ENCODE data around the gene SRL. TPM values are rescaled to one million over a fixed set of nuclear protein-coding genes. Genes with fewer than 3 reads are reported as not detected.
A peak's percentile ranks its signal among the peaks of the same experiment; 100 is the strongest.

Gene SRL
- polyA plus RNA-seq, 1 of the 3 experiments (the other 2 are of a cell fraction), result not detected

- peak; percentile 77 for DNase-seq
- CTCF ChIA-PET, result interaction anchor here (0.7 to 18.0 kb wide), 25 partner anchors 10 to 291 kb away, joined by 3 to 203 read pairs (median 5); partner anchors contain the start of genes GLIS2 and PAM16
Measured at GRCh38 chr16:4273858-4274311, 32.0 kb upstream of the SRL start.

DNA sequence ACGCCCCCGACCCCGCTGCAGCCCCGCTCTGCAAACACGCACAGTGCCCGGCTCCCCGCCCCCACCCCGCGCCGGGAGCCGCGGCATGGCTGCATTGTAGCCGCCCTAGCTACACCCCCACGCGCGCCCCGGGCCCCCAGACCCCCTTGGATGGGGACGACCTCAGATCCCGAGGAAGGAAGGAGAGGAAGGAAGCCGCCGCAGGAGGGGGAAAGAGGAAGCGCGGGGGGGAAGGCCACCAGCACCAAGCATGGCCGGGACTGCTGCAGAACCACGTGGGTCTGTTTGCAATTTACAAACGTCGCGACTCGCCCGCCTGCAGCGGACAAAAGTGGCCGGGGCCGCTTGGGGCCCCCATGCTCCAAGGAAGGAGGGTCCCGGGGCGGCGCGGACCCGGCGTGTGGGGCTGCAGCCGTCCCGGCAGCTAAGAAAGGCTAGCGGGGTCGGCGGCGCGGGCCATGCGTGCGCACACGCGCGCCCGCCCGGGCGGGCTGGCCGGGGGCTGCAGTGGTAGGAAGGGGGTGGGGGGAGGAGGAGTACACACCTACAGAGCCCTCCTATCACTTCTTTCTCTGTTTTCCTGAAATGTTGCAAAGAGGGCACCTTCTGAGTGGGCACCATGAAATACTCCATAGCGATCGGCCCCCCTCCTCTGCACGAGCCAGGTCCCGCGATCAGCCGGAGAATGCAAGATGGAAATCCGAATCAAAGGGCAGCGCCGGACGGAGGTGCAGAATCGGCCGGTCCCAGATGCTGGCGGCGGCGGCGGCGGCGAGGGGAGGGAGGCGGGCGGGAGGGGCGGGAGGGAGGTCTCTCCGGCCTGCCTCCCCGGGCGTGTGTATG, 30.5 kb upstream of the SRL start:
- Histone ChIP-seq H3F3A (replicated peaks; ENCODE audit: insufficient read depth) (peaks cover 17% of the 10 kb centered on the region), H3K27me3 (ENCODE audit: insufficient read depth) (no peaks in the 10 kb centered on the region), H3K79me2 (ENCODE audit: insufficient read depth) (peaks cover 44% of the 10 kb centered on the region), H4K20me1 (ENCODE audit: insufficient read depth) (no peaks in the 10 kb centered on the region), H3K27ac (ENCODE audit: low read depth in 2 of 2, low read length in 1 of 2) (peak overlapping the region; percentile 54 to 91), H3K9ac (peak overlapping the region; percentile 84), H2AFZ (ENCODE audit: low read depth) (peak overlapping the region; percentile 95), H3K9me3 (no peaks in the 10 kb centered on the region), H3K4me1 (ENCODE audit: control insufficient read depth in 1 of 2, insufficient read depth in 2 of 2, low read depth in 1 of 2, low read length in 1 of 2) (peaks cover 0 to 12% of the 10 kb centered on the region in 2 experiments; a peak in 1 of 4 replicates), H3K36me3 (replicated peaks in 1 of 2; ENCODE audit: control insufficient read depth in 1 of 2, insufficient read depth in 2 of 2, low read length in 1 of 2) (no peaks in the 10 kb centered on the region), H3K4me3 (ENCODE audit: low read depth in 2 of 2, low read length in 1 of 2) (peak overlapping the region; percentile 65 to 84), H3K9me2 (no peaks in the 10 kb centered on the region), H3K4me2 (peak overlapping the region; percentile 99)
- WGBS (ENCODE audit: low lambda C conversion rate), result 1% methylated on average over 25 of the region's 79 CpGs
- ChIA-PET CTCF (interaction anchor here (0.8 to 18.0 kb wide), 15 partner anchors 11 to 334 kb away, joined by 3 to 203 read pairs (median 7); partner anchors contain the start of gene PAM16), POLR2A (interaction anchor here (1.0 to 4.0 kb wide), 11 partner anchors 10 to 289 kb away, joined by 3 to 22 read pairs (median 4); no protein-coding TSS in a partner anchor)
- peak; percentile 75 for DNase-seq
- TF ChIP-seq NRF1 (IDR thresholded peaks at IDR 0.05; ENCODE audit: low read depth, low read length) (no peak), GABPA (IDR thresholded peaks at IDR 0.05; ENCODE audit: low read depth) (no peak), IRF3 (IDR thresholded peaks at IDR 0.05; ENCODE audit: low read depth, low read length) (no peak), YY1 (IDR thresholded peaks at IDR 0.05; ENCODE audit: low read depth) (0 out of 2 replicates have a peak, but pooled peaks have one; percentile 9), ELF1 (IDR thresholded peaks at IDR 0.05) (no peak), RAD21 (IDR thresholded peaks at IDR 0.05; ENCODE audit: low read length) (no peak), MEF2A (IDR thresholded peaks at IDR 0.05; ENCODE audit: borderline replicate concordance, low read depth) (no peak), MXI1 (IDR thresholded peaks at IDR 0.05; ENCODE audit: low read depth, low read length) (peak; percentile 95), PBX3 (IDR thresholded peaks at IDR 0.05) (no peak), SIN3A (IDR thresholded peaks at IDR 0.05; ENCODE audit: borderline replicate concordance, low read depth, low read length) (peak; percentile 76; the same call in 1 of the 2 replicates), RXRA (IDR thresholded peaks at IDR 0.05; ENCODE audit: borderline replicate concordance, low read depth) (no peak)
- TF ChIP-seq, protein P1, sequence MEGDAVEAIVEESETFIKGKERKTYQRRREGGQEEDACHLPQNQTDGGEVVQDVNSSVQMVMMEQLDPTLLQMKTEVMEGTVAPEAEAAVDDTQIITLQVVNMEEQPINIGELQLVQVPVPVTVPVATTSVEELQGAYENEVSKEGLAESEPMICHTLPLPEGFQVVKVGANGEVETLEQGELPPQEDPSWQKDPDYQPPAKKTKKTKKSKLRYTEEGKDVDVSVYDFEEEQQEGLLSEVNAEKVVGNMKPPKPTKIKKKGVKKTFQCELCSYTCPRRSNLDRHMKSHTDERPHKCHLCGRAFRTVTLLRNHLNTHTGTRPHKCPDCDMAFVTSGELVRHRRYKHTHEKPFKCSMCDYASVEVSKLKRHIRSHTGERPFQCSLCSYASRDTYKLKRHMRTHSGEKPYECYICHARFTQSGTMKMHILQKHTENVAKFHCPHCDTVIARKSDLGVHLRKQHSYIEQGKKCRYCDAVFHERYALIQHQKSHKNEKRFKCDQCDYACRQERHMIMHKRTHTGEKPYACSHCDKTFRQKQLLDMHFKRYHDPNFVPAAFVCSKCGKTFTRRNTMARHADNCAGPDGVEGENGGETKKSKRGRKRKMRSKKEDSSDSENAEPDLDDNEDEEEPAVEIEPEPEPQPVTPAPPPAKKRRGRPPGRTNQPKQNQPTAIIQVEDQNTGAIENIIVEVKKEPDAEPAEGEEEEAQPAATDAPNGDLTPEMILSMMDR (IDR thresholded peaks at IDR 0.05), result no peak
- TF ChIP-seq, protein P2, sequence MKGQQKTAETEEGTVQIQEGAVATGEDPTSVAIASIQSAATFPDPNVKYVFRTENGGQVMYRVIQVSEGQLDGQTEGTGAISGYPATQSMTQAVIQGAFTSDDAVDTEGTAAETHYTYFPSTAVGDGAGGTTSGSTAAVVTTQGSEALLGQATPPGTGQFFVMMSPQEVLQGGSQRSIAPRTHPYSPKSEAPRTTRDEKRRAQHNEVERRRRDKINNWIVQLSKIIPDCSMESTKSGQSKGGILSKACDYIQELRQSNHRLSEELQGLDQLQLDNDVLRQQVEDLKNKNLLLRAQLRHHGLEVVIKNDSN (IDR thresholded peaks at IDR 0.05; ENCODE audit: borderline replicate concordance, low read depth), result peak; percentile 55

More at GRCh38 chr16:4273858-4274311, 32.0 kb upstream of the SRL start:
- peak overlapping the region; percentile 85 for H3K4me2 ChIP-seq
- H3K27ac ChIP-seq (ENCODE audit: low read depth in 2 of 2, low read length in 1 of 2), result peak overlapping the region; percentile 73 to 80
- no peaks in the 10 kb centered on the region for H3K9me3 ChIP-seq
- peak overlapping the region; percentile 65 to 84 for H3K4me3 ChIP-seq (ENCODE audit: low read depth in 2 of 2, low read length in 1 of 2)
- no peaks in the 10 kb centered on the region for H4K20me1 ChIP-seq (ENCODE audit: insufficient read depth)
- POLR2A ChIA-PET, result interaction anchor here (0.9 to 4.0 kb wide), 9 partner anchors 9 to 43 kb away, joined by 3 to 22 read pairs (median 4); no protein-coding TSS in a partner anchor
- no peaks in the 10 kb centered on the region for H3K9me2 ChIP-seq
- H3K4me1 ChIP-seq (ENCODE audit: control insufficient read depth in 1 of 2, insufficient read depth in 2 of 2, low read depth in 1 of 2, low read length in 1 of 2), result peaks cover 0 to 12% of the 10 kb centered on the region in 2 experiments; a peak in 1 of 4 replicates
- peak overlapping the region; percentile 66; the same call in 1 of the 2 replicates for H3K9ac ChIP-seq
- H2AFZ ChIP-seq (ENCODE audit: low read depth), result peak overlapping the region; percentile 47; the same call in 1 of the 2 replicates
- WGBS (ENCODE audit: low lambda C conversion rate), result 25% methylated on average over 21 of the region's 25 CpGs
- peaks cover 17% of the 10 kb centered on the region for H3F3A ChIP-seq (replicated peaks; ENCODE audit: insufficient read depth)
- TF ChIP-seq RXRA (IDR thresholded peaks at IDR 0.05; ENCODE audit: borderline replicate concordance, low read depth), result no peak
- TF ChIP-seq RAD21 (IDR thresholded peaks at IDR 0.05; ENCODE audit: low read length), result no peak
- TF ChIP-seq GATA2 (CRISPR knock-in tag; IDR thresholded peaks at IDR 0.05), result no peak
- TF ChIP-seq MEF2A (IDR thresholded peaks at IDR 0.05; ENCODE audit: borderline replicate concordance, low read depth), result no peak
- TF ChIP-seq, protein P1 (IDR thresholded peaks at IDR 0.05), result peak; percentile 51
- peak; percentile 36; the same call in 1 of the 2 replicates for TF ChIP-seq GABPA (IDR thresholded peaks at IDR 0.05; ENCODE audit: low read depth)
- TF ChIP-seq MXI1 (IDR thresholded peaks at IDR 0.05; ENCODE audit: low read depth, low read length), result peak; percentile 9; the same call in 1 of the 2 replicates
- H3K79me2 ChIP-seq (ENCODE audit: insufficient read depth), result peaks cover 31% of the 10 kb centered on the region
- H3K27me3 ChIP-seq (ENCODE audit: insufficient read depth), result no peaks in the 10 kb centered on the region
- no peaks in the 10 kb centered on the region for H3K36me3 ChIP-seq (replicated peaks in 1 of 2; ENCODE audit: control insufficient read depth in 1 of 2, insufficient read depth in 2 of 2, low read length in 1 of 2)
